ENCODE results near the gene HSPA2. TPM values are rescaled to one million over a fixed set of nuclear protein-coding genes. Genes with fewer than 3 reads are reported as not detected.

The HSPA2 gene
- total RNA-seq, 1 experiment from 2014 or later, result 8.7 TPM

DNA sequence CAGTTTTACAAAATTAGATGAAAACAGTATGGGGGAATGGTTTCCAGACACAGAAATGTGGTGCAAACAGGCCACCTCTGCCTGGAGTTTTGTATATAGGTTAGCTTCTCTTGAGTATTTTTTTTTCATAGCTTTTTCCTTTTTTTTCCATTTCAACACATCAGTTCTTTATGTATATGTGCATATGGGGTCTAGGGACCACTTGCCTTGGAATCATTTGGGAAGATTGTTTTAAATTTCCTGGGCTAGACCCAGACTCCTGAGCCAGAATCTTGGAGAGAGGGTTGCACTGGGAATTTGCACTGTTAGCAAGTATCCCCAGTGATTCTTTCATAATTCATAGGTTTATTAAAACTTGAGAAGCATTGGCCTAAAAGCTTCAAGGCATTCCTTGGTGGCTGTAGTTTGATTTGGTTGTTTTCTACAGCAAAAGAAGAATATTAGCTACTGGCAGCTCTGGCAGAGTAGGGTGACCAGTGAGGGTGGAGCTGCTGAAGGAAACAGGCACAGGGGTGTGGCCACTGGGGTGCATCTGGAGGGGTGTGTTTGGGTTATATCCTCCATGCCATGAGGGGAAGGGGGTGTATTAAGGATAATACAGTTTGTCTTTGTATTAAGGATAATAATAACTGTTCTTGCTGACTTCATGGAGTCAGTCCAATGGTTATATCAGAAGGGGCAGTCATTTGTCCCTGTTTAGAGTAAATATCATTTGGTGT, 32.0 kb downstream of the HSPA2 start:
- no TSS peak for BruUV-seq (replicated peaks)
- no peak overlapping the region for H3K27ac Mint-ChIP-seq (ENCODE audit: unreplicated experiment)
- POLR2A ChIA-PET, result no interaction called here

DNA sequence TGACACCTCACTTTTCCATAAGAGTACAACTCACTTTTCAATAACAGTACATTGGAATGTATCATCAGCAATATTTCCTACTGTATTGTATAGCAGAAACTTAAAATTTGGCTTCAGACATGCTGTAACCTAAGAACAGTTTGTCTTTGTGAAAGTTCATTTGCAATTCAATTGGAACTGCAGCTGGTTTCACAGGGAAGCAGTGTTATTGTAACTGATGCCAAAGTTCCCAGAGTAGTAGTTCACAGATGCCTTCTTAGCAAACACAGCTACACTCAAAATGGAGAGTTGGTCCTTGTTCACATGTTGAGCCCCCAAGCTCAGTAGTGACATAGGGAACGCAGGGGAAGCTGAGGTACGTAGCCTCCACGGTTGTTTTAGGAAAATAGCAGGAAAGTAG, 32.6 kb downstream of the HSPA2 start:
- Histone ChIP-seq H3K9me3 (no peaks in the 10 kb centered on the region), H3K4me3 (ENCODE audit: low read depth, low read length) (no peak overlapping the region), H3K4me1 (peaks cover 7% of the 10 kb centered on the region; the same call in 1 of the 2 replicates), H3K36me3 (ENCODE audit: control insufficient read depth, insufficient read depth, low read length) (no peaks in the 10 kb centered on the region), H3K27me3 (replicated peaks; ENCODE audit: control insufficient read depth, insufficient read depth, low read length) (no peaks in the 10 kb centered on the region)
- ChIA-PET POLR2A (no interaction called here), CTCF (no interaction called here)
- Mint-ChIP-seq H3K4me1 (ENCODE audit: low read depth, unreplicated experiment) (no peaks in the 10 kb centered on the region), H3K36me3 (ENCODE audit: insufficient read depth, unreplicated experiment) (no peaks in the 10 kb centered on the region), H3K4me3 (ENCODE audit: unreplicated experiment) (no peak overlapping the region), H3K27me3 (ENCODE audit: insufficient read depth, unreplicated experiment) (no peaks in the 10 kb centered on the region), H3K27ac (ENCODE audit: unreplicated experiment) (no peak overlapping the region), H3K9me3 (ENCODE audit: unreplicated experiment) (no peaks in the 10 kb centered on the region)
- intact Hi-C loops (cut with micrococcal nuclease; ENCODE audit: unreplicated experiment), result no loop called here
- TF ChIP-seq, protein P1, sequence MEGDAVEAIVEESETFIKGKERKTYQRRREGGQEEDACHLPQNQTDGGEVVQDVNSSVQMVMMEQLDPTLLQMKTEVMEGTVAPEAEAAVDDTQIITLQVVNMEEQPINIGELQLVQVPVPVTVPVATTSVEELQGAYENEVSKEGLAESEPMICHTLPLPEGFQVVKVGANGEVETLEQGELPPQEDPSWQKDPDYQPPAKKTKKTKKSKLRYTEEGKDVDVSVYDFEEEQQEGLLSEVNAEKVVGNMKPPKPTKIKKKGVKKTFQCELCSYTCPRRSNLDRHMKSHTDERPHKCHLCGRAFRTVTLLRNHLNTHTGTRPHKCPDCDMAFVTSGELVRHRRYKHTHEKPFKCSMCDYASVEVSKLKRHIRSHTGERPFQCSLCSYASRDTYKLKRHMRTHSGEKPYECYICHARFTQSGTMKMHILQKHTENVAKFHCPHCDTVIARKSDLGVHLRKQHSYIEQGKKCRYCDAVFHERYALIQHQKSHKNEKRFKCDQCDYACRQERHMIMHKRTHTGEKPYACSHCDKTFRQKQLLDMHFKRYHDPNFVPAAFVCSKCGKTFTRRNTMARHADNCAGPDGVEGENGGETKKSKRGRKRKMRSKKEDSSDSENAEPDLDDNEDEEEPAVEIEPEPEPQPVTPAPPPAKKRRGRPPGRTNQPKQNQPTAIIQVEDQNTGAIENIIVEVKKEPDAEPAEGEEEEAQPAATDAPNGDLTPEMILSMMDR (IDR thresholded peaks at IDR 0.05; ENCODE audit: insufficient read depth in 1 of 2, low read depth in 1 of 2, low read length in 1 of 2, severe bottlenecking in 1 of 2, unreplicated experiment in 1 of 2), result no peak
- no TSS peak for BruUV-seq (replicated peaks)
- no peak for DNase-seq

More for the DNA sequence above, 32.0 kb downstream of the HSPA2 start:
- no peak overlapping the region for H3K4me3 Mint-ChIP-seq (ENCODE audit: unreplicated experiment)
- Histone ChIP-seq H3K4me1 (peaks cover 7% of the 10 kb centered on the region; the same call in 1 of the 2 replicates), H3K27me3 (replicated peaks; ENCODE audit: control insufficient read depth, insufficient read depth, low read length) (no peaks in the 10 kb centered on the region), H3K9me3 (no peaks in the 10 kb centered on the region), H3K36me3 (ENCODE audit: control insufficient read depth, insufficient read depth, low read length) (no peaks in the 10 kb centered on the region), H3K4me3 (ENCODE audit: low read depth, low read length) (no peak overlapping the region)
- H3K36me3 Mint-ChIP-seq (ENCODE audit: insufficient read depth, unreplicated experiment), result no peaks in the 10 kb centered on the region
- no peaks in the 10 kb centered on the region for H3K4me1 Mint-ChIP-seq (ENCODE audit: low read depth, unreplicated experiment)
- CTCF ChIA-PET, result no interaction called here
- no peaks in the 10 kb centered on the region for H3K9me3 Mint-ChIP-seq (ENCODE audit: unreplicated experiment)
- TF ChIP-seq, protein P1 (IDR thresholded peaks at IDR 0.05; ENCODE audit: insufficient read depth in 1 of 2, low read depth in 1 of 2, low read length in 1 of 2, severe bottlenecking in 1 of 2, unreplicated experiment in 1 of 2), result no peak
- no peak for DNase-seq
- H3K27me3 Mint-ChIP-seq (ENCODE audit: insufficient read depth, unreplicated experiment), result no peaks in the 10 kb centered on the region
- intact Hi-C loops (cut with micrococcal nuclease; ENCODE audit: unreplicated experiment), result no loop called here

DNA sequence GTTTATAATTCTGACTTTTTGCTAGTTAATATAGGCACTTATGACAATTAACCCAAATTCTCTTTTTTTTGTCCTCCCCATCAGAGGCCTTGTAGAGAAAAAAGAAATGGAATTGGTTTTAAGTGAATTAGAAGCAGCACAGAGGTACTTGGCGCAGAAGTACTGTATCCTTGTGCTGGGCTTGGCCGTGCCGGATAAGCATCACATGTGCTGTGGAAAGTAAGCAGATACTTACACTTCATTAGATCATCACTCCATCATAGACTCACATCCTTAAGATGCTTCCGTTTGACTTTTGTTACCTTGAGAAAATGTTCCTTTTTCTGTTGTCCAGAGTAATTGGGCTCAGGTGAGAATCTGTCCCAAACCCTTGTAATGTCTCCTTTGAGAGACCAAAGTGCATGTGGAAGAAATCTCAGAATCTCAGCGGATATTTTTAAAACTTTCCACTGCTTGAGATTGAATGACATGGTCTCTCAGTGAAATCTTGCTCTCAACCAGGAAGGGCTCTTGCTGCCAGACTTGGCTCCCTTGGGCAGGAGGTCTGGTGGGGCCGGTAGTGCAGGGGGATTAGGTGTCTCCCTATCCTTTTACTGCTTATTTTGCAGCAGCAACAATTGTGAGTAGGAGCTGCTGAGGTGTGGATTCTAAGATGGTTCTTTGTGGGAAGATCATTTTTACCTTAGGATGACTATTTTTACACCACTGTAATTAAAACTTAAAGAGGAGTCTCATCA, 34.0 kb downstream of the HSPA2 start:
- Mint-ChIP-seq H3K4me1 (ENCODE audit: low read depth, unreplicated experiment) (no peaks in the 10 kb centered on the region), H3K27me3 (ENCODE audit: insufficient read depth, unreplicated experiment) (no peaks in the 10 kb centered on the region), H3K9me3 (ENCODE audit: unreplicated experiment) (no peaks in the 10 kb centered on the region), H3K4me3 (ENCODE audit: unreplicated experiment) (no peak overlapping the region), H3K36me3 (ENCODE audit: insufficient read depth, unreplicated experiment) (no peaks in the 10 kb centered on the region), H3K27ac (ENCODE audit: unreplicated experiment) (no peak overlapping the region)
- BruUV-seq (replicated peaks), result no TSS peak
- Histone ChIP-seq H3K4me3 (ENCODE audit: low read depth, low read length) (no peak overlapping the region), H3K4me1 (no peaks in the 10 kb centered on the region), H3K27me3 (replicated peaks; ENCODE audit: control insufficient read depth, insufficient read depth, low read length) (no peaks in the 10 kb centered on the region), H3K9me3 (no peaks in the 10 kb centered on the region), H3K36me3 (ENCODE audit: control insufficient read depth, insufficient read depth, low read length) (no peaks in the 10 kb centered on the region)
- intact Hi-C loops (cut with micrococcal nuclease; ENCODE audit: unreplicated experiment), result no loop called here
- TF ChIP-seq, protein P1 (IDR thresholded peaks at IDR 0.05; ENCODE audit: insufficient read depth in 1 of 2, low read depth in 1 of 2, low read length in 1 of 2, severe bottlenecking in 1 of 2, unreplicated experiment in 1 of 2), result no peak
- CTCF ChIA-PET, result no interaction called here
- POLR2A ChIA-PET, result interaction anchor here (0.6 kb wide), 1 partner anchor 13 kb away, joined by 3 read pairs; no protein-coding TSS in a partner anchor
- DNase-seq, result no peak
